HPDE6-E6E7 (cell line): Measurements from ENCODE around the gene MAP3K3.
A peak's percentile ranks its signal among the peaks of the same experiment; 100 is the strongest.

ENCODE experiments used
- DNase-seq: peaks from one replicate; pipeline ENCODE4 v3.0.0; 2011; ENCODE audit warnings: missing footprints; ENCODE audit errors: extremely low spot score

Gene MAP3K3

GRCh38 chr17:63622574-63623390 lies 565 bp downstream of the MAP3K3 start:
- peak; percentile 52 for DNase-seq

- DNase-seq, result no peak
Measured at GRCh38 chr17:63623786-63624530, 1.7 kb downstream of the MAP3K3 start.

- no peak for DNase-seq
Measured at GRCh38 chr17:63624531-63624880, 2.3 kb downstream of the MAP3K3 start.

- DNase-seq, result no peak
Measured at GRCh38 chr17:63626551-63627180, 4.4 kb downstream of the MAP3K3 start.

GRCh38 chr17:63629627-63630026 lies 7.4 kb downstream of the MAP3K3 start:
- no peak for DNase-seq

GRCh38 chr17:63631062-63631461 lies 8.8 kb downstream of the MAP3K3 start:
- DNase-seq, result no peak

- no peak for DNase-seq
Measured at GRCh38 chr17:63631626-63632025, 9.4 kb downstream of the MAP3K3 start.

GRCh38 chr17:63633742-63634141 lies 11.5 kb downstream of the MAP3K3 start:
- DNase-seq, result no peak

- DNase-seq, result no peak
Measured at GRCh38 chr17:63634163-63634562, 11.9 kb downstream of the MAP3K3 start.

GRCh38 chr17:63634816-63635215 lies 12.6 kb downstream of the MAP3K3 start:
- DNase-seq, result no peak

GRCh38 chr17:63635290-63635689 lies 13.1 kb downstream of the MAP3K3 start:
- no peak for DNase-seq

GRCh38 chr17:63635787-63636186 lies 13.6 kb downstream of the MAP3K3 start:
- DNase-seq, result no peak

- DNase-seq, result no peak
Measured at GRCh38 chr17:63639125-63639524, 16.9 kb downstream of the MAP3K3 start.

- DNase-seq, result no peak
Measured at GRCh38 chr17:63640038-63640437, 17.8 kb downstream of the MAP3K3 start.

GRCh38 chr17:63641692-63642448 lies 19.7 kb downstream of the MAP3K3 start:
- DNase-seq, result no peak

- no peak for DNase-seq
Measured at GRCh38 chr17:63644846-63645245, 22.6 kb downstream of the MAP3K3 start.

- DNase-seq, result peak; percentile 6
Measured at GRCh38 chr17:63645775-63646487, 23.7 kb downstream of the MAP3K3 start.

- no peak for DNase-seq
Measured at GRCh38 chr17:63646488-63646806, 24.2 kb downstream of the MAP3K3 start.

- DNase-seq, result no peak
Measured at GRCh38 chr17:63647065-63647725, 25.0 kb downstream of the MAP3K3 start.

GRCh38 chr17:63647936-63648335 lies 25.7 kb downstream of the MAP3K3 start:
- DNase-seq, result no peak

GRCh38 chr17:63649813-63650212 lies 27.6 kb downstream of the MAP3K3 start:
- no peak for DNase-seq
